ENCODE measurements around the gene TNFAIP3. TPM values are rescaled to one million over a fixed set of nuclear protein-coding genes. Genes with fewer than 3 reads are reported as not detected.

The TNFAIP3 gene
- 85.5 and 117 TPM in 2 replicates for total RNA-seq

DNA sequence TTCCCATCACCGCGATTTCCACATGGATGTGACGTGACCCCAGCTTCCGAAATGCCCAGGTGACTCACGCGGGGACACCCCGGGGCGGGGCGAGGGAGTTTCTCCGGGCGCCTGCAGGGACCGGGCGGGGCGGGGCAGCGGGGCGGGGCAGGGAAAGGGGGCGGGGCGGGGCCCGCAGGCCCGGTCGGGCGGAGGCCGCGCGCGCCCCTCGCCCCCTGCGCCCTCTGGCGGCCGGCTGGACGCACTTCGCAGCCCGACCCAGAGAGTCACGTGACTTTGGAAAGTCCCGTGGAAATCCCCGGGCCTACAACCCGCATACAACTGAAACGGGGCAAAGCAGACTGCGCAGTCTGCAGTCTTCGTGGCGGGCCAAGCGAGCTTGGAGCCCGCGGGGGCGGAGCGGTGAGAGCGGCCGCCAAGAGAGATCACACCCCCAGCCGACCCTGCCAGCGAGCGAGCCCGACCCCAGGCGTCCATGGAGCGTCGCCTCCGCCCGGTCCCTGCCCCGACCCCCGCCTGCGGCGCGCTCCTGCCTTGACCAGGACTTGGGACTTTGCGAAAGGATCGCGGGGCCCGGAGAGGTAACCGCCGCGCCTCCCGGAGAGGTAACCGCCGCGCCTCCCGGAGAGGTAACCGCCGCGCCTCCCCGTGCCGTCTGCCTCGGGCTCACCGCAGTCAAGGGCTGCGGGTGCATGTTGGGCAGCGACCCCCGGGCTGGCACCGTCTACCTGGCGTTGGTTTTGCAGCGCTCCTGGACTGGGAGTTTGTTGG lies at the start of gene TNFAIP3:
Gene TNFAIP3 (plus strand): TSS at position 346 of the 771 bp plus-strand sequence. CDS start 3,969 bp downstream, outside the sequence.

Other genes with a start within 250 kb of the TNFAIP3 start
- gene PERP, start 240.2 kb downstream of the TNFAIP3 start, total RNA-seq: 13.4 and 21.5 TPM in 2 replicates